Endometrium (tissue), 2 donors: ENCODE results near the gene COL24A1.
A peak's percentile ranks its signal among the peaks of the same experiment; 100 is the strongest.
"Not testable (repeated sequence)": the region's sequence is repeated elsewhere in the genome, so short reads cannot be mapped to it uniquely, and the experiment has no call there.

Experiments used
- FAIRE-seq: peaks from 2 replicates; lab custom pipeline; 2012; peaks lifted over from hg19 to GRCh38; lab: Jason Lieb, UNC
- donor health status: control.
- donor health status: control.

The COL24A1 gene

GRCh38 chr1:85888921-85889320, 267.7 kb downstream of the COL24A1 start:
- FAIRE-seq = no peak

- no peak for FAIRE-seq
These were observed 272.1 kb downstream of the COL24A1 start for GRCh38 chr1:85884372-85885035.

GRCh38 chr1:85867189-85867588, 289.4 kb downstream of the COL24A1 start:
- FAIRE-seq = peak; percentile 74

GRCh38 chr1:85865213-85865612, 291.4 kb downstream of the COL24A1 start:
- FAIRE-seq = peak; percentile 93

GRCh38 chr1:85864727-85865126, 291.8 kb downstream of the COL24A1 start:
- no peak for FAIRE-seq

GRCh38 chr1:85863639-85864038, 292.9 kb downstream of the COL24A1 start:
- not testable (repeated sequence) for FAIRE-seq

- FAIRE-seq = no peak
These were observed 294.1 kb downstream of the COL24A1 start for GRCh38 chr1:85862456-85862855.

GRCh38 chr1:85857991-85858390, 298.6 kb downstream of the COL24A1 start:
- FAIRE-seq = no peak

GRCh38 chr1:85850238-85850637, 306.3 kb downstream of the COL24A1 start:
- FAIRE-seq = no peak

GRCh38 chr1:85849660-85850059, 306.9 kb downstream of the COL24A1 start:
- no peak for FAIRE-seq

GRCh38 chr1:85847356-85847755, 309.2 kb downstream of the COL24A1 start:
- FAIRE-seq = no peak

GRCh38 chr1:85846706-85847105, 309.9 kb downstream of the COL24A1 start:
- FAIRE-seq = no peak

- no peak for FAIRE-seq
These were observed 317.1 kb downstream of the COL24A1 start for GRCh38 chr1:85839459-85839858.

GRCh38 chr1:85838238-85838637, 318.3 kb downstream of the COL24A1 start:
- no peak for FAIRE-seq

- no peak for FAIRE-seq
These were observed 319.8 kb downstream of the COL24A1 start for GRCh38 chr1:85836736-85837135.

- FAIRE-seq = not testable (repeated sequence)
These were observed 323.4 kb downstream of the COL24A1 start for GRCh38 chr1:85833165-85833564.

GRCh38 chr1:85830837-85831236, 325.7 kb downstream of the COL24A1 start:
- FAIRE-seq = no peak

- no peak for FAIRE-seq
These were observed 332.3 kb downstream of the COL24A1 start for GRCh38 chr1:85824066-85824840.

- FAIRE-seq = no peak
These were observed 333.9 kb downstream of the COL24A1 start for GRCh38 chr1:85822696-85823095.

GRCh38 chr1:85818371-85818770, 338.2 kb downstream of the COL24A1 start:
- no peak for FAIRE-seq

- no peak for FAIRE-seq
These were observed 340.0 kb downstream of the COL24A1 start for GRCh38 chr1:85816606-85817005.

- no peak for FAIRE-seq
These were observed 340.7 kb downstream of the COL24A1 start for GRCh38 chr1:85815906-85816305.

GRCh38 chr1:85806236-85806965, 350.2 kb downstream of the COL24A1 start:
- FAIRE-seq = no peak
